ENCODE data around the gene RHOT2.

DNA sequence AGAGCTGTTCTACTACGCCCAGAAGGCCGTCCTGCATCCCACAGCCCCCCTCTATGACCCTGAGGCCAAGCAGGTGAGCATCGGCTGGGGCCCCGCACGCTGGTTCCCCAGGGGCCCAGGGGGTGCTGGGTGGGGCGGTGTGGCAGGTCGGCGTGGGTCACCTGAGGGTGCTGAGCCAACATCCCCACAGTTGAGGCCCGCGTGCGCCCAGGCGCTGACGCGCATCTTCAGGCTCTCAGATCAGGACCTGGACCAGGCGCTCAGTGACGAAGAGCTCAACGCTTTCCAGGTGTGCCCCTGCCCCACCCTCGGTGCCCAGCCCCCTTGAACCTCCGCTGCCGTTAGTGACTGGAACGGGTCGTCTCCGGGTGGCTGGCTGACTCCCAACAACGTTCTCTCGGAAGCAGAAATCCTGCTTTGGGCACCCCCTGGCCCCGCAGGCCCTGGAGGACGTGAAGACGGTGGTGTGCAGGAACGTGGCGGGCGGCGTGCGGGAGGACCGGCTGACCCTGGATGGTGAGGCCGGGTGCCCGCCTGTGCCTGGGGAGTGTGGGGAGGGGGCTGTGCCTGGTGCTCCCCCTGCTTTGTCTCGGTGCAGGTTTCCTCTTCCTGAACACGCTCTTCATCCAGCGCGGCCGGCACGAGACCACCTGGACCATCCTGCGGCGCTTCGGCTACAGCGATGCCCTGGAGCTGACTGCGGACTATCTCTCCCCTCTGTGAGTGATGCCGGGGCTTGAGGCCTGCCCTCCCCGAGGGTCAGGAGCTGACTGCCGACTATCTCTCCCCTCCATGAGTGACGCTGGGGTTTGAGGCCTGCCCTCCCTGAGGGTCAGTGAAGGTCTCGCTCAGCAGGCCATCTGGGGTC lies 2.8 kb downstream of the RHOT2 start:
- no peak for TF ChIP-seq CTCF (IDR thresholded peaks at IDR 0.05; ENCODE audit: low read depth, low read length)
- no peak for TF ChIP-seq POLR2A (IDR thresholded peaks at IDR 0.05; ENCODE audit: extremely low read depth, insufficient read length)
- TF ChIP-seq, protein P1, sequence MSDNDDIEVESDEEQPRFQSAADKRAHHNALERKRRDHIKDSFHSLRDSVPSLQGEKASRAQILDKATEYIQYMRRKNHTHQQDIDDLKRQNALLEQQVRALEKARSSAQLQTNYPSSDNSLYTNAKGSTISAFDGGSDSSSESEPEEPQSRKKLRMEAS (IDR thresholded peaks at IDR 0.05; ENCODE audit: low read depth, low read length), result no peak

Data from NB4 (cell line).